ENCODE measurements around the gene NPW. TPM values are rescaled to one million over a fixed set of nuclear protein-coding genes. Genes with fewer than 3 reads are reported as not detected.

Gene NPW
- total and polyA plus RNA-seq, 9 of the 15 experiments (the other 6 are each of a cell fraction or from before 2014, with no cell fraction given): 0.14 to 4.0 (median 2.6) TPM; not detected in 4

DNA sequence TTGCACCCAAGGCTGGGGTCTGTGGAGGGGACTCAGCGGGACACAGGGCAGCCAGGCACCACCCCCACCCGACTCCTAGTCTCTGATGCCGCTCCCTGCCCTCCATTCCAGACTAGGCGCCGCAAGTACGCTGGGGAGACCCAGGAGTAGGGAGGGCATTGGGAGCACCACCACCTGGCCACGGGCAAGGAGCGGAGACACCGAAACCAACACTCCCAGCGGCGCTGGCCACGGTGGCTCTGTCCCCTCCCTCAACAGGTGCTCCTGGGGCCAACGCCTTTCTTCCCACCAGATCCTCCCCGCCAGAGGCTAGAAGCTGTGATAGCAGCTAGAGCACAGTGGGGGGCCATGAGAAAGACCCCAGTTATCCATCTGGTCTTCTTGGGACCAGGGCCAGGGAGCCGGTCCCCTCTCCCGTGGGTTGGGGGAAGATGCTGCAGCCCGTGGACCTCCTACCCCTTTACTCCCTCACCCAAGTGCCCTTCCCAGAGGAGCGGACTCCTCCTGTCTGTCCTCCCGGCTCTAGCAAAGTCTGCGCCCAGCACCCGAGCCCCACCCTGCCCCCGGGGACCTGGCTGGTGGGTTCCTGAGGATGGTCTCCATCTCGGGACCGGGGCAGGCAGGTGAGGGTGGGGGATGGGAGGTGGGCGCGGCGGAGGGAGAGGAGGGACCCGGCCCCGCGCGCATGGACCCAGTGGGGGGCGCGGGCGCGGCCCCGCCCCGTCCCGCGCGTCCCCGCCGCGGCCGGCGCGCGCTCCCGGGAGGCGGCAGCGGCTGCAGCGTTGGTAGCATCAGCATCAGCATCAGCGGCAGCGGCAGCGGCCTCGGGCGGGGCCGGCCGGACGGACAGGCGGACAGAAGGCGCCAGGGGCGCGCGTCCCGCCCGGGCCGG, 30.1 kb upstream of the NPW start, which contains the start of gene SYNGR3 (continued):
- peak; percentile 56; the same call in 1 of the 2 replicates for TF ChIP-seq CXXC5 (CRISPR knock-in tag; IDR thresholded peaks at IDR 0.05)
- no peak for TF ChIP-seq NR2F6 (CRISPR knock-in tag; IDR thresholded peaks at IDR 0.05)
- TF ChIP-seq ATF1 (CRISPR knock-in tag; IDR thresholded peaks at IDR 0.05): no peak
- TF ChIP-seq ATF1 (tag; IDR thresholded peaks at IDR 0.05): no peak
- TF ChIP-seq YY1 (IDR thresholded peaks at IDR 0.05; ENCODE audit: borderline replicate concordance in 1 of 3, control insufficient read depth in 1 of 3, extremely low read depth in 1 of 3, insufficient read depth in 3 of 3, insufficient read length in 1 of 3, insufficient replicate concordance in 2 of 3, low read depth in 1 of 3, low read length in 2 of 3): peak in 2 of 3 experiments; percentile 30 to 60
- no peak for TF ChIP-seq HMG20A (CRISPR knock-in tag; conservative IDR thresholded peaks at IDR 0.05)
- no peak for TF ChIP-seq ZFP1 (CRISPR knock-in tag; IDR thresholded peaks at IDR 0.05)
- TF ChIP-seq, protein P1, sequence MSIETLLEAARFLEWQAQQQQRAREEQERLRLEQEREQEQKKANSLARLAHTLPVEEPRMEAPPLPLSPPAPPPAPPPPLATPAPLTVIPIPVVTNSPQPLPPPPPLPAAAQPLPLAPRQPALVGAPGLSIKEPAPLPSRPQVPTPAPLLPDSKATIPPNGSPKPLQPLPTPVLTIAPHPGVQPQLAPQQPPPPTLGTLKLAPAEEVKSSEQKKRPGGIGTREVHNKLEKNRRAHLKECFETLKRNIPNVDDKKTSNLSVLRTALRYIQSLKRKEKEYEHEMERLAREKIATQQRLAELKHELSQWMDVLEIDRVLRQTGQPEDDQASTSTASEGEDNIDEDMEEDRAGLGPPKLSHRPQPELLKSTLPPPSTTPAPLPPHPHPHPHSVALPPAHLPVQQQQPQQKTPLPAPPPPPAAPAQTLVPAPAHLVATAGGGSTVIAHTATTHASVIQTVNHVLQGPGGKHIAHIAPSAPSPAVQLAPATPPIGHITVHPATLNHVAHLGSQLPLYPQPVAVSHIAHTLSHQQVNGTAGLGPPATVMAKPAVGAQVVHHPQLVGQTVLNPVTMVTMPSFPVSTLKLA (conservative IDR thresholded peaks at IDR 0.05): no peak

DNA sequence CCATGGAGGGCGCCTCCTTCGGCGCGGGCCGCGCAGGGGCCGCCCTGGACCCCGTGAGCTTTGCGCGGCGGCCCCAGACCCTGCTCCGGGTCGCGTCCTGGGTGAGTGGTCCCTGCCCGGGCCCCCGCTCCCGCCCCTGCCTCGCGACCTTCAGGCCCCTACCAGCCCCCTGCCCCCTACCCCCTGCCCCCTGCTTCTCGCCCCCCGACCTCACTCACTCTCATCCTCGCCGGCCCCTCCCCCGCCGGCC, 29.6 kb upstream of the NPW start:
- H3K9ac ChIP-seq (ENCODE audit: insufficient read depth in 1 of 2, low read depth in 2 of 2, low read length in 2 of 2): peak overlapping the region in 1 of 2 experiments; percentile 87; a peak in 2 of 4 replicates
- no peak overlapping the region for H2AFZ ChIP-seq (ENCODE audit: low read depth, low read length)
- ATAC-seq (no peak), FAIRE-seq (no peak), DNase-seq (ENCODE audit: extremely low read depth in 1 of 4, low spot score in 3 of 4) (peak in 1 of 4 experiments; percentile 70)
- no peaks in the 10 kb centered on the region for H4K20me1 ChIP-seq (replicated peaks; ENCODE audit: control insufficient read depth, insufficient read depth, low read length)
- 0 out of 2 replicates have a peak, but pooled peaks have one; percentile 35 for TF ChIP-seq GATAD2B (IDR thresholded peaks at IDR 0.05; ENCODE audit: borderline replicate concordance)
- TF ChIP-seq ZNF165 (CRISPR knock-in tag; IDR thresholded peaks at IDR 0.05; ENCODE audit: borderline replicate concordance): no peak
- no peak for TF ChIP-seq NUFIP1 (IDR thresholded peaks at IDR 0.05; ENCODE audit: partially characterized antibody)
- no peak for TF ChIP-seq ASH1L (IDR thresholded peaks at IDR 0.05; ENCODE audit: borderline replicate concordance, low read depth, partially characterized antibody)
- TF ChIP-seq HNRNPK (IDR thresholded peaks at IDR 0.05; ENCODE audit: low read depth, low read length, poor library complexity, severe bottlenecking): peak; percentile 67
- 0 out of 2 replicates have a peak, but pooled peaks have one; percentile 19 for TF ChIP-seq FOSL1 (tag; conservative IDR thresholded peaks at IDR 0.05)
- TF ChIP-seq, protein P2, sequence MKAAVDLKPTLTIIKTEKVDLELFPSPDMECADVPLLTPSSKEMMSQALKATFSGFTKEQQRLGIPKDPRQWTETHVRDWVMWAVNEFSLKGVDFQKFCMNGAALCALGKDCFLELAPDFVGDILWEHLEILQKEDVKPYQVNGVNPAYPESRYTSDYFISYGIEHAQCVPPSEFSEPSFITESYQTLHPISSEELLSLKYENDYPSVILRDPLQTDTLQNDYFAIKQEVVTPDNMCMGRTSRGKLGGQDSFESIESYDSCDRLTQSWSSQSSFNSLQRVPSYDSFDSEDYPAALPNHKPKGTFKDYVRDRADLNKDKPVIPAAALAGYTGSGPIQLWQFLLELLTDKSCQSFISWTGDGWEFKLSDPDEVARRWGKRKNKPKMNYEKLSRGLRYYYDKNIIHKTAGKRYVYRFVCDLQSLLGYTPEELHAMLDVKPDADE (conservative IDR thresholded peaks at IDR 0.05; ENCODE audit: control insufficient read depth, low read depth, low read length): 0 out of 2 replicates have a peak, but pooled peaks have one; percentile 8
- TF ChIP-seq RB1 (IDR thresholded peaks at IDR 0.05; ENCODE audit: low read depth): 0 out of 2 replicates have a peak, but pooled peaks have one; percentile 37
- no peaks in the 10 kb centered on the region for H3K27me3 ChIP-seq (ENCODE audit: control insufficient read depth in 2 of 2, insufficient read depth in 2 of 2, low read length in 2 of 2)
- peak overlapping the region; percentile 72; the same call in 1 of the 2 replicates for H3K4me2 ChIP-seq (ENCODE audit: insufficient read depth, low read length)
- H3K9me1 ChIP-seq (ENCODE audit: control insufficient read depth, insufficient read depth, low read length): no peaks in the 10 kb centered on the region
- POLR2A ChIA-PET: no interaction called here
- BruUV-seq (replicated peaks): no TSS peak
- CTCF ChIA-PET (ENCODE audit: low intra/inter-chr PET ratio): no interaction called here
- peaks cover 30% of the 10 kb centered on the region for H3K79me2 ChIP-seq (ENCODE audit: control insufficient read depth, insufficient read depth, low read length)
- H3K36me3 ChIP-seq (ENCODE audit: control insufficient read depth, insufficient read depth, low read length): peaks cover 26% of the 10 kb centered on the region; the same call in 1 of the 3 replicates
- in situ Hi-C loops (cut with MboI): no loop called here
- peaks cover 34 to 74% of the 10 kb centered on the region in 2 experiments for H3K4me1 ChIP-seq (replicated peaks in 1 of 2; ENCODE audit: control insufficient read depth in 2 of 2, insufficient read depth in 2 of 2, low read length in 2 of 2)
- no CpG with 5 or more reads among the region's 25 CpGs for WGBS (ENCODE audit: insufficient coverage, low coverage, missing lambda C conversion rate)
- no peaks in the 10 kb centered on the region for H3K9me3 ChIP-seq (replicated peaks; ENCODE audit: control insufficient read depth, insufficient read depth, low read depth, low read length)
- no peak overlapping the region for H3K27ac ChIP-seq (ENCODE audit: extremely low read depth, low read depth, low read length)
- intact Hi-C loops (cut with micrococcal nuclease): no loop called here
- peak overlapping the region; percentile 38 for H3K4me3 ChIP-seq

All from K562 (cell line).